H1 (cell line): ENCODE measurements around the gene CPT1A. TPM values are rescaled to one million over a fixed set of nuclear protein-coding genes. Genes with fewer than 3 reads are reported as not detected.

Source experiments
- CTCF ChIA-PET: fragments of 300-600 bp; sonication (Branson Sonifier 250); formaldehyde crosslinking; loops from one replicate; lab custom pipeline; 2021; ENCODE audit not compliant: partially characterized antibody; lab: Charles Lee
- POLR2A ChIA-PET: fragments of 300-600 bp; sonication (Branson Sonifier 250); formaldehyde crosslinking; loops from one replicate; lab custom pipeline; 2021; ENCODE audit warnings: inconsistent platforms; ENCODE audit not compliant: partially characterized antibody; lab: Charles Lee
- DNase-seq, 2 experiments: peaks; one replicate each; pipeline versions ENCODE4 v3.0.0 to v3.0.0-alpha.2; 2010 to 2022; ENCODE audit warnings: low spot score in 2 of 2, low read depth in 1 of 2, mixed read lengths in 1 of 2
- FAIRE-seq: peaks from 2 replicates; lab custom pipeline; 2011; peaks lifted over from hg19 to GRCh38; lab: Jason Lieb, UNC
- H2AFZ ChIP-seq: 2 replicates; pipeline ENCODE4 v1.8.1; 2012; ENCODE audit warnings: low read length, inconsistent platforms
- H2AK5ac ChIP-seq: 2 replicates; pipeline ENCODE4 v1.6.1; 2013; ENCODE audit warnings: low read depth, low read length
- H2BK120ac ChIP-seq: replicated peaks from 2 replicates; pipeline ENCODE3; 2013; ENCODE audit warnings: low read depth, low read length, inconsistent platforms
- H2BK12ac ChIP-seq: 2 replicates; pipeline ENCODE4 v1.6.1; 2013; ENCODE audit warnings: low read depth, low read length
- H2BK15ac ChIP-seq: 2 replicates; pipeline ENCODE4 v1.6.1; 2013; ENCODE audit warnings: low read length
- H2BK20ac ChIP-seq: 2 replicates; pipeline ENCODE4 v1.6.1; 2013; ENCODE audit warnings: low read length
- H2BK5ac ChIP-seq: 2 replicates; pipeline ENCODE4 v1.6.1; 2013; ENCODE audit warnings: low read depth, low read length
- H3K14ac ChIP-seq: 2 replicates; pipeline ENCODE4 v1.6.1; 2013; ENCODE audit warnings: inconsistent platforms; ENCODE audit not compliant: insufficient read length
- H3K18ac ChIP-seq: 2 replicates; pipeline ENCODE4 v1.6.1; 2013; ENCODE audit warnings: low read length; ENCODE audit errors: extremely low read depth
- H3K23ac ChIP-seq: 2 replicates; pipeline ENCODE4 v1.6.1; 2013; ENCODE audit warnings: inconsistent platforms; ENCODE audit not compliant: insufficient read length
- H3K23me2 ChIP-seq: 2 replicates; pipeline ENCODE4 v1.6.1; 2013; ENCODE audit warnings: low read depth, low read length
- H3K27ac ChIP-seq: 2 replicates; pipeline ENCODE4 v1.6.1; 2011; ENCODE audit warnings: low read depth, low read length, inconsistent platforms
- H3K27me3 ChIP-seq, 4 experiments: replicated peaks in 1 of 4; 1 replicate in 1 of 4; 2 replicates in 3 of 4; pipeline versions ENCODE4 v1.6.1 to v1.8.1; 2011 to 2013; ENCODE audit warnings: low read length in 3 of 4, mild to moderate bottlenecking in 3 of 4, inconsistent platforms in 2 of 4, mixed read lengths in 2 of 4, moderate library complexity in 1 of 4; ENCODE audit not compliant: control insufficient read depth in 3 of 4, insufficient read depth in 3 of 4; ENCODE audit errors: extremely low read depth in 1 of 4
- H3K36me3 ChIP-seq, 4 experiments: 2 replicates each; pipeline versions ENCODE4 v1.6.1 to v1.8.1; 2011 to 2013; ENCODE audit warnings: mild to moderate bottlenecking in 4 of 4, low read length in 3 of 4, moderate library complexity in 2 of 4, control low read depth in 1 of 4, inconsistent platforms in 1 of 4; ENCODE audit not compliant: insufficient read depth in 4 of 4, control insufficient read depth in 2 of 4
- H3K4ac ChIP-seq: replicated peaks from 2 replicates; pipeline ENCODE3; 2013; ENCODE audit warnings: low read length, low read depth, mixed read lengths, inconsistent platforms; ENCODE audit not compliant: insufficient read length
- H3K4me1 ChIP-seq, 4 experiments: replicated peaks in 1 of 4; 1 replicate in 1 of 4; 2 replicates in 3 of 4; pipeline versions ENCODE4 v1.6.1 to v1.8.1; 2011 to 2013; ENCODE audit warnings: low read length in 3 of 4, inconsistent platforms in 2 of 4, mixed read lengths in 1 of 4; ENCODE audit not compliant: insufficient read depth in 4 of 4, control insufficient read depth in 3 of 4
- H3K4me2 ChIP-seq, 2 experiments: 2 replicates each; pipeline versions ENCODE4 v1.6.1 to v1.8.1; 2011 to 2013; ENCODE audit warnings: low read depth in 2 of 2, low read length in 2 of 2, control low read depth in 1 of 2, inconsistent platforms in 1 of 2, mild to moderate bottlenecking in 1 of 2; ENCODE audit not compliant: insufficient read depth in 1 of 2
- H3K4me3 ChIP-seq, 4 experiments: fragments of 200-600, 300-600 bp in 1 of 4; sonication (generic), shearing (Covaris generic), sonication (Bioruptor Twin) in 1 of 4; 2 replicates each; pipeline versions ENCODE4 v1.5.1 to v1.8.1; 2011 to 2016; ENCODE audit warnings: low read length in 4 of 4, low read depth in 3 of 4, control low read depth in 2 of 4, inconsistent platforms in 2 of 4, mild to moderate bottlenecking in 2 of 4, mixed read lengths in 1 of 4, moderate library complexity in 1 of 4; ENCODE audit not compliant: insufficient read depth in 2 of 4; ENCODE audit errors: extremely low read depth in 1 of 4
- H3K56ac ChIP-seq: replicated peaks from 2 replicates; pipeline ENCODE3; 2013; ENCODE audit warnings: low read depth, mild to moderate bottlenecking, mixed read lengths, low read length, inconsistent platforms; ENCODE audit not compliant: insufficient read length
- H3K79me1 ChIP-seq: 2 replicates; pipeline ENCODE4 v1.6.1; 2013; ENCODE audit warnings: low read depth, low read length, control low read depth
- H3K79me2 ChIP-seq, 2 experiments: 2 replicates each; pipeline versions ENCODE4 v1.6.1 to v1.8.1; 2012 to 2013; ENCODE audit warnings: low read length in 2 of 2, mild to moderate bottlenecking in 2 of 2, inconsistent platforms in 1 of 2; ENCODE audit not compliant: insufficient read depth in 2 of 2, control insufficient read depth in 1 of 2
- H3K9ac ChIP-seq, 4 experiments: replicated peaks in 1 of 4; 1 replicate in 1 of 4; 2 replicates in 3 of 4; pipeline versions ENCODE4 v1.6.1 to v1.8.1; 2011 to 2013; ENCODE audit warnings: low read depth in 3 of 4, low read length in 3 of 4, control low read depth in 2 of 4, mild to moderate bottlenecking in 2 of 4, moderate library complexity in 2 of 4, inconsistent platforms in 1 of 4; ENCODE audit errors: extremely low read depth in 1 of 4
- H3K9me3 ChIP-seq, 2 experiments: 2 replicates each; pipeline versions ENCODE4 v1.6.1 to v1.8.1; 2012 to 2013; ENCODE audit warnings: mild to moderate bottlenecking in 2 of 2, moderate library complexity in 2 of 2, control low read depth in 1 of 2, inconsistent platforms in 1 of 2, low read depth in 1 of 2, low read length in 1 of 2, mixed read lengths in 1 of 2; ENCODE audit not compliant: insufficient read depth in 2 of 2
- H4K20me1 ChIP-seq, 2 experiments: replicated peaks in 1 of 2; 2 replicates each; pipeline versions ENCODE3 to v1.8.1; 2011 to 2013; ENCODE audit warnings: inconsistent platforms in 2 of 2, low read length in 2 of 2, mild to moderate bottlenecking in 1 of 2; ENCODE audit not compliant: insufficient read depth in 2 of 2, control insufficient read depth in 1 of 2
- H4K5ac ChIP-seq: 2 replicates; pipeline ENCODE4 v1.6.1; 2013; ENCODE audit warnings: low read length, low read depth, mixed read lengths, inconsistent platforms; ENCODE audit not compliant: insufficient read length
- H4K8ac ChIP-seq: 2 replicates; pipeline ENCODE4 v1.8.0; 2013; ENCODE audit warnings: mild to moderate bottlenecking, moderate library complexity, low read length, inconsistent platforms; ENCODE audit not compliant: insufficient read depth; ENCODE audit errors: extremely low read depth
- H4K91ac ChIP-seq: replicated peaks from 2 replicates; pipeline ENCODE3; 2013; ENCODE audit warnings: low read length, mixed read lengths, inconsistent platforms; ENCODE audit not compliant: insufficient read length
- CTBP2 ChIP-seq: IDR thresholded peaks from 2 replicates; pipeline ENCODE4 v1.7.0; 2011; ENCODE audit warnings: borderline replicate concordance, mild to moderate bottlenecking, moderate library complexity, mixed read lengths, low read length; ENCODE audit not compliant: insufficient read depth, insufficient read length
- EP300 ChIP-seq, 2 experiments: IDR thresholded peaks; 1 replicate in 1 of 2; 2 replicates in 1 of 2; pipeline ENCODE4 v1.6.1; 2011 to 2012; ENCODE audit warnings: low read depth in 2 of 2, low read length in 2 of 2, mild to moderate bottlenecking in 2 of 2, borderline replicate concordance in 1 of 2, inconsistent platforms in 1 of 2, moderate library complexity in 1 of 2
- HDAC2 ChIP-seq, 2 experiments: fragments of 300-600 bp in 1 of 2; sonication (generic) in 1 of 2; IDR thresholded peaks; 2 replicates each; pipeline ENCODE4 v1.6.1; 2011 to 2012; ENCODE audit warnings: low read depth in 2 of 2, low read length in 2 of 2, mild to moderate bottlenecking in 2 of 2, moderate library complexity in 2 of 2, borderline replicate concordance in 1 of 2, inconsistent platforms in 1 of 2
- NANOG ChIP-seq: IDR thresholded peaks from 2 replicates; pipeline ENCODE4 v1.6.1; 2011; ENCODE audit warnings: low read length, low read depth, mild to moderate bottlenecking, inconsistent platforms; ENCODE audit not compliant: insufficient read depth, poor library complexity, severe bottlenecking
- POLR2AphosphoS5 ChIP-seq: IDR thresholded peaks from 2 replicates; pipeline ENCODE4 v1.6.1; 2011; ENCODE audit warnings: low read depth, low read length
- RNF2 ChIP-seq: fragments of 200-900, 300-1000 bp; sonication (generic); IDR thresholded peaks from 2 replicates; pipeline ENCODE4 v1.7.1; 2016; ENCODE audit warnings: borderline replicate concordance, low read depth, mild to moderate bottlenecking, antibody characterized with exemption, low read length; ENCODE audit not compliant: poor library complexity, severe bottlenecking; ENCODE audit errors: missing control alignments
- SIX5 ChIP-seq: IDR thresholded peaks from 2 replicates; pipeline ENCODE4 v1.6.1; 2011; ENCODE audit warnings: mild to moderate bottlenecking, low read depth, low read length
- SRF ChIP-seq: IDR thresholded peaks from 2 replicates; pipeline ENCODE4 v1.6.1; 2011; ENCODE audit warnings: mild to moderate bottlenecking, low read depth, low read length, moderate library complexity
- TAF7 ChIP-seq: optimal IDR thresholded peaks from 2 replicates; pipeline ENCODE3; 2011; ENCODE audit warnings: low read depth, mild to moderate bottlenecking, inconsistent platforms, low read length, moderate library complexity, borderline replicate concordance
- WGBS, 2 experiments: shearing (Covaris generic) in 1 of 2; methylation state at CpG; one replicate each; pipeline versions ENCODE4 v1.1.6 to v1.1.7; 2013 to 2015; ENCODE audit warnings: low lambda C conversion rate in 2 of 2, mixed read lengths in 2 of 2, inconsistent platforms in 1 of 2, low coverage in 1 of 2, missing lambda C conversion rate in 1 of 2; ENCODE audit not compliant: insufficient replicate concordance in 2 of 2, insufficient coverage in 1 of 2, insufficient read length in 1 of 2; ENCODE audit errors: extremely low coverage in 1 of 2, missing lambda C conversion rate in 1 of 2; 5-methylcytosine and 5-hydroxymethylcytosine counted together
- polyA plus RNA-seq, 7 experiments: library from polyadenylated mRNA; depleted of rRNA in 3 of 7; stranded (reverse) in 5 of 7; unstranded in 2 of 7; fragments of >200 nt in 5 of 7; fragments of 200-250 nt in 2 of 7; gene quantifications; 1 replicate in 5 of 7; 2 replicates in 1 of 7; 4 replicates in 1 of 7; pipeline versions ENCODE4 v1.2.1 to v1.2.3, GENCODE V29; 2011 to 2013; ENCODE audit warnings: missing spikeins in 2 of 7, mixed read lengths in 2 of 7
- total RNA-seq: library from RNA; stranded (reverse); fragmentation: NEBNext Ultra II Directional; extraction: Animal tissue kit (Norgen Biotek cat#: 25700); gene quantifications from 2 replicates; pipeline ENCODE4 v1.2.1, GENCODE V29; 2021
- TF ChIP-seq, protein P1 (sequence below): IDR thresholded peaks from 2 replicates; pipeline ENCODE4 v1.6.1; 2011; ENCODE audit warnings: low read length, improper control_type of control experiment

The CPT1A gene
- total and polyA plus RNA-seq, 2 of the 8 experiments (the other 6 are each of a cell fraction or from before 2014, with no cell fraction given) = 2.9 to 12.2 TPM

DNA sequence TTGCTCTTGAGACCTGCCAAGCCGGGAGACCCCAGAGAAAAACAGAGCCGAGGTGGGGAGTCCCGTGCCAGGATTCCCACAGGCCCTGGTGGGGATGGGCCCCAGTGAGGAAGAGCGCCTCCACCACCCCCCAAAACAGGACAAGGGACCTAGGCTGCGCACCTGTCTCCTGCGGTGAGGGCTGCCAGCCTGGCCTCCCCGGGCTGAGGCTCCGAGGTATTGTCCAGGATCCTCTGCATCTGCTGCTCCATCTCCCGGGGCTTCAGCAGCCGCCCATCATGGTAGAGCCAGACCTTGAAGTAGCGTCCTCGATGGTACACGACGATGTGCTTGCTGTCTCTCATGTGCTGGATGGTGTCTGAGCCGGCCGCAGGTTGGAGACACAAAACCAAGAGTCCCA is 57.1 kb downstream of the CPT1A start:
- Histone ChIP-seq H4K91ac (no peak overlapping the region), H3K27ac (no peak overlapping the region), H3K36me3 (no peaks in the 10 kb centered on the region), H4K8ac (no peak overlapping the region), H3K4ac (no peak overlapping the region), H3K18ac (no peak overlapping the region), H2BK120ac (no peak overlapping the region), H2BK15ac (no peak overlapping the region), H3K4me3 (no peak overlapping the region), H2BK5ac (no peak overlapping the region), H3K4me1 (peaks cover 0 to 4% (median 0%) of the 10 kb centered on the region in 4 experiments; a peak in 2 of 7 replicates), H3K4me2 (no peak overlapping the region), H2AK5ac (no peak overlapping the region), H3K56ac (no peak overlapping the region), H3K23me2 (no peaks in the 10 kb centered on the region), H2BK20ac (no peak overlapping the region), H4K5ac (no peak overlapping the region), H3K79me2 (no peaks in the 10 kb centered on the region), H3K79me1 (no peaks in the 10 kb centered on the region), H2BK12ac (no peak overlapping the region), H4K20me1 (no peaks in the 10 kb centered on the region), H2AFZ (no peak overlapping the region), H3K23ac (no peak overlapping the region), H3K14ac (no peak overlapping the region), H3K9ac (no peak overlapping the region), H3K27me3 (no peaks in the 10 kb centered on the region), H3K9me3 (no peaks in the 10 kb centered on the region)
- DNase-seq (no peak), FAIRE-seq (no peak)
- CTCF ChIA-PET = interaction anchor here (1.4 to 3.8 kb wide), 2 partner anchors 13 to 16 kb away, joined by 7 to 24 read pairs; no protein-coding TSS in a partner anchor
- 93% methylated on average over 13 of the region's 16 CpGs; no CpG with 5 or more reads in 1 of the 2 experiments for WGBS, 2 experiments
- POLR2A ChIA-PET = no interaction called here
- TF ChIP-seq SIX5 (no peak), POLR2AphosphoS5 (no peak), TAF7 (no peak), RNF2 (no peak), HDAC2 (IDR thresholded peaks at IDR 0.05; ENCODE audit: borderline replicate concordance in 1 of 2, low read depth in 2 of 2, low read length in 2 of 2) (no peak), CTBP2 (no peak), NANOG (no peak), EP300 (IDR thresholded peaks at IDR 0.05; ENCODE audit: borderline replicate concordance in 1 of 2, low read depth in 2 of 2, low read length in 2 of 2) (no peak), SRF (no peak)
- TF ChIP-seq, protein P1, sequence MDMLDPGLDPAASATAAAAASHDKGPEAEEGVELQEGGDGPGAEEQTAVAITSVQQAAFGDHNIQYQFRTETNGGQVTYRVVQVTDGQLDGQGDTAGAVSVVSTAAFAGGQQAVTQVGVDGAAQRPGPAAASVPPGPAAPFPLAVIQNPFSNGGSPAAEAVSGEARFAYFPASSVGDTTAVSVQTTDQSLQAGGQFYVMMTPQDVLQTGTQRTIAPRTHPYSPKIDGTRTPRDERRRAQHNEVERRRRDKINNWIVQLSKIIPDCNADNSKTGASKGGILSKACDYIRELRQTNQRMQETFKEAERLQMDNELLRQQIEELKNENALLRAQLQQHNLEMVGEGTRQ = no peak
